HepG2 (cell line): Measurements from ENCODE around the gene PODN. TPM values are rescaled to one million over a fixed set of nuclear protein-coding genes. Genes with fewer than 3 reads are reported as not detected.

Experiments
- ATAC-seq: fragments of 200-7000 bp; cut with Tn5 transposase; 3 replicates; pipeline ENCODE4 v1.9.1; 2020; ENCODE audit warnings: mild to moderate bottlenecking, moderate library complexity
- BruUV-seq: library from RNA; stranded (reverse); fragments of 400-500 nt; replicated peaks from 2 replicates; lab custom pipeline; 2021; lab: Mats Ljungman, UMichigan
- CTCF ChIA-PET: fragments of 300-600 bp; formaldehyde crosslinking; extraction: SDS; loops from one replicate; lab custom pipeline; 2021; ENCODE audit warnings: low total read pairs, inconsistent platforms, low intra/inter-chr PET ratio; lab: Yijun Ruan, JAX
- POLR2A ChIA-PET: fragments of 350-600 bp; sonication (Branson Sonifier 250); formaldehyde crosslinking; loops from one replicate; lab custom pipeline; 2020; ENCODE audit warnings: antibody characterized with exemption, inconsistent platforms; lab: Yijun Ruan, JAX
- DNase-seq: peaks from one replicate; pipeline ENCODE4 v3.0.0-alpha.2; 2015; ENCODE audit warnings: low spot score
- FAIRE-seq: peaks from 3 replicates; lab custom pipeline; 2011; peaks lifted over from hg19 to GRCh38; lab: Jason Lieb, UNC
- H2AFZ ChIP-seq: one replicate; pipeline ENCODE4 v1.6.1; 2011; ENCODE audit warnings: low read length, inconsistent platforms
- H3K27ac ChIP-seq: fragments of 300-600 bp; 3 replicates; pipeline ENCODE4 v1.8.0; 2011; ENCODE audit warnings: mixed run types, mild to moderate bottlenecking, mixed read lengths, low read length, inconsistent platforms; ENCODE audit not compliant: insufficient read depth; ENCODE audit errors: extremely low read length
- H3K27me3 ChIP-seq, 2 experiments: fragments of 200-600 bp in 1 of 2; 2 replicates in 1 of 2; 3 replicates in 1 of 2; pipeline versions ENCODE4 v1.6.0 to v1.8.0; 2011; ENCODE audit warnings: low read length in 2 of 2, mild to moderate bottlenecking in 2 of 2, moderate library complexity in 2 of 2, inconsistent platforms in 1 of 2; ENCODE audit not compliant: insufficient read depth in 2 of 2, control insufficient read depth in 1 of 2
- H3K36me3 ChIP-seq, 2 experiments: fragments of 200-600 bp in 1 of 2; replicated peaks in 1 of 2; 2 replicates in 1 of 2; 3 replicates in 1 of 2; pipeline versions ENCODE4 v1.5.1 to v1.8.0; 2011; ENCODE audit warnings: low read length in 2 of 2, inconsistent platforms in 1 of 2; ENCODE audit not compliant: insufficient read depth in 2 of 2, control insufficient read depth in 1 of 2
- H3K4me1 ChIP-seq: 2 replicates; pipeline ENCODE4 v1.5.1; 2012; ENCODE audit warnings: low read length, inconsistent platforms; ENCODE audit not compliant: insufficient read depth
- H3K4me2 ChIP-seq: 2 replicates; pipeline ENCODE4 v1.6.0; 2011; ENCODE audit warnings: low read depth, low read length, inconsistent platforms
- H3K4me3 ChIP-seq, 3 experiments: fragments of 200-600 bp in 1 of 3; sonication (generic), shearing (Covaris generic) in 1 of 3; replicated peaks in 1 of 3; 2 replicates each; pipeline ENCODE4 v1.5.1; 2011 to 2016; ENCODE audit warnings: low read length in 3 of 3, inconsistent platforms in 2 of 3, low read depth in 2 of 3, mild to moderate bottlenecking in 2 of 3, control low read depth in 1 of 3, mixed read lengths in 1 of 3; ENCODE audit not compliant: insufficient read depth in 1 of 3
- H3K79me2 ChIP-seq: one replicate; pipeline ENCODE4 v1.6.1; 2011; ENCODE audit warnings: low read length, inconsistent platforms; ENCODE audit not compliant: insufficient read depth
- H3K9ac ChIP-seq: 2 replicates; pipeline ENCODE4 v1.6.0; 2011; ENCODE audit warnings: mild to moderate bottlenecking, low read depth, low read length, inconsistent platforms; ENCODE audit not compliant: insufficient read depth
- H3K9me3 ChIP-seq: 2 replicates; pipeline ENCODE4 v1.5.1; 2012; ENCODE audit warnings: mild to moderate bottlenecking, low read length
- H4K20me1 ChIP-seq: 2 replicates; pipeline ENCODE4 v1.6.0; 2011; ENCODE audit warnings: inconsistent platforms, mild to moderate bottlenecking, low read length, moderate library complexity; ENCODE audit not compliant: insufficient read depth
- ELF1 ChIP-seq: sonication (generic); formaldehyde crosslinking; IDR thresholded peaks from 2 replicates; pipeline ENCODE4 v1.4.0; 2020; ENCODE audit warnings: missing genetic modification reagents
- IKZF4 ChIP-seq: sonication (generic); formaldehyde crosslinking; IDR thresholded peaks from 2 replicates; pipeline ENCODE4 v1.5.1; 2020; ENCODE audit warnings: borderline replicate concordance, mild to moderate bottlenecking, low read depth, missing genetic modification reagents; ENCODE audit errors: not compliant biosample characterization
- NFIC ChIP-seq: IDR thresholded peaks from 2 replicates; pipeline ENCODE4 v1.6.1; 2012; ENCODE audit warnings: mild to moderate bottlenecking, low read length, inconsistent platforms
- NRL ChIP-seq: sonication (generic); formaldehyde crosslinking; IDR thresholded peaks from 2 replicates; pipeline ENCODE4 v1.5.0; 2020; ENCODE audit warnings: missing genetic modification reagents, mild to moderate bottlenecking, moderate library complexity, borderline replicate concordance
- PHF5A ChIP-seq: IDR thresholded peaks from one replicate; pipeline ENCODE4 v1.6.1; 2018; ENCODE audit warnings: low read depth, missing genetic modification reagents; ENCODE audit not compliant: unreplicated experiment
- RBM39 ChIP-seq: fragments of 200-400 bp; formaldehyde crosslinking; IDR thresholded peaks from one replicate; pipeline ENCODE4 v1.6.1; 2018; ENCODE audit warnings: antibody characterized with exemption, mild to moderate bottlenecking, low read depth, low read length; ENCODE audit not compliant: poor library complexity, severe bottlenecking
- SKIL ChIP-seq: sonication (generic); formaldehyde crosslinking; IDR thresholded peaks from 2 replicates; pipeline ENCODE4 v1.8.0; 2022; ENCODE audit warnings: missing genetic modification reagents, mild to moderate bottlenecking, moderate library complexity, borderline replicate concordance
- THAP7 ChIP-seq: sonication (generic); formaldehyde crosslinking; IDR thresholded peaks from 2 replicates; pipeline ENCODE4 v1.8.1; 2023; ENCODE audit warnings: mild to moderate bottlenecking, missing genetic modification reagents
- ZFX ChIP-seq: sonication (generic); formaldehyde crosslinking; IDR thresholded peaks from 2 replicates; pipeline ENCODE4 v1.4.0; 2020; ENCODE audit warnings: mild to moderate bottlenecking, low read depth, missing genetic modification reagents, moderate library complexity
- ZNF230 ChIP-seq: sonication (generic); formaldehyde crosslinking; IDR thresholded peaks from 2 replicates; pipeline ENCODE4 v1.4.0; 2020; ENCODE audit warnings: mild to moderate bottlenecking, missing genetic modification reagents
- ZNF383 ChIP-seq: sonication (generic); formaldehyde crosslinking; IDR thresholded peaks from 2 replicates; pipeline ENCODE4 v1.4.0; 2020; ENCODE audit warnings: missing genetic modification reagents, mild to moderate bottlenecking, borderline replicate concordance
- ZNF530 ChIP-seq: sonication (generic); formaldehyde crosslinking; IDR thresholded peaks from 2 replicates; pipeline ENCODE4 v1.5.0; 2020; ENCODE audit warnings: low read depth, mild to moderate bottlenecking, missing genetic modification reagents
- WGBS: methylation state at CpG from one replicate; pipeline ENCODE4 v1.1.6; 2017; ENCODE audit warnings: low lambda C conversion rate; 5-methylcytosine and 5-hydroxymethylcytosine counted together
- in situ Hi-C: cut with HindIII; loops from 2 replicates; pipeline ENCODE4 v1.10.0; 2017; ENCODE audit warnings: low pct_unique_long_range_greater_than_20kb; ENCODE audit not compliant: extremely low pct_ligation_motif_present
- intact Hi-C: fragments of 100-400 bp; cut with micrococcal nuclease; formaldehyde crosslinking; loops from one replicate; pipeline ENCODE4 v1.10.0; 2022; ENCODE audit not compliant: unreplicated experiment
- polyA plus RNA-seq, 8 experiments: library from polyadenylated mRNA; depleted of rRNA in 3 of 8; stranded (reverse) in 7 of 8; unstranded in 1 of 8; fragments of >200 nt; fragmentation: Illumina TruSeq in 4 of 8; extraction: Trizol in 4 of 8; gene quantifications; 2 replicates each; pipeline versions ENCODE4 v1.2.1 to v1.2.3, GENCODE V29; 2011 to 2016; ENCODE audit warnings: low read depth in 4 of 8, missing spikeins in 1 of 8, mixed read lengths in 1 of 8; ENCODE audit not compliant: insufficient read depth in 1 of 8
- total RNA-seq, 5 experiments: library from RNA; depleted of rRNA; stranded (reverse); fragments of >200 nt; fragmentation: Illumina TruSeq; extraction: Trizol; gene quantifications; 2 replicates each; pipeline ENCODE4 v1.2.3, GENCODE V29; 2016; ENCODE audit warnings: low read depth in 1 of 5

Gene PODN
- total and polyA plus RNA-seq, 2 of the 13 experiments (the other 11 are each of a cell fraction or from before 2014, with no cell fraction given) = 0.13 TPM; not detected in 1

GRCh38 chr1:53077599-53077965 lies 15.6 kb downstream of the PODN start:
- no peak overlapping the region for H3K4me3 ChIP-seq
- no TSS peak for BruUV-seq
- no peaks in the 10 kb centered on the region for H4K20me1 ChIP-seq
- H3K79me2 ChIP-seq = no peaks in the 10 kb centered on the region
- H3K4me1 ChIP-seq = peaks cover 47% of the 10 kb centered on the region
- H2AFZ ChIP-seq = no peak overlapping the region
- peaks cover 8 to 58% of the 10 kb centered on the region in 2 experiments for H3K27me3 ChIP-seq
- 64% methylated on average over 8 of the region's 13 CpGs for WGBS
- ChIA-PET CTCF (no interaction called here), POLR2A (no interaction called here)
- DNase-seq = no peak
- no peak for ATAC-seq
- intact Hi-C loops = no loop called here
- TF ChIP-seq ZNF530 (CRISPR knock-in tag) (no peak), ELF1 (CRISPR knock-in tag) (no peak), ZFX (CRISPR knock-in tag) (no peak), IKZF4 (CRISPR knock-in tag) (no peak), SKIL (CRISPR knock-in tag) (no peak), RBM39 (no peak), THAP7 (CRISPR knock-in tag) (no peak), PHF5A (no peak), ZNF383 (CRISPR knock-in tag) (no peak), NRL (CRISPR knock-in tag) (no peak), NFIC (no peak), ZNF230 (CRISPR knock-in tag) (no peak)
- TF ChIP-seq, all 625 proteins: peak for 0
- FAIRE-seq = no peak
- no peaks in the 10 kb centered on the region for H3K9me3 ChIP-seq
- H3K4me2 ChIP-seq = no peak overlapping the region
- H3K36me3 ChIP-seq = no peaks in the 10 kb centered on the region
- H3K27ac ChIP-seq = no peak overlapping the region
- no peak overlapping the region for H3K9ac ChIP-seq
- in situ Hi-C loops = no loop called here
